Measurements from ENCODE around the gene C10orf67. TPM values are rescaled to one million over a fixed set of nuclear protein-coding genes. Genes with fewer than 3 reads are reported as not detected.
A peak's percentile ranks its signal among the peaks of the same experiment; 100 is the strongest.

Gene C10orf67
- total RNA-seq, 1 donor: not detected

DNA sequence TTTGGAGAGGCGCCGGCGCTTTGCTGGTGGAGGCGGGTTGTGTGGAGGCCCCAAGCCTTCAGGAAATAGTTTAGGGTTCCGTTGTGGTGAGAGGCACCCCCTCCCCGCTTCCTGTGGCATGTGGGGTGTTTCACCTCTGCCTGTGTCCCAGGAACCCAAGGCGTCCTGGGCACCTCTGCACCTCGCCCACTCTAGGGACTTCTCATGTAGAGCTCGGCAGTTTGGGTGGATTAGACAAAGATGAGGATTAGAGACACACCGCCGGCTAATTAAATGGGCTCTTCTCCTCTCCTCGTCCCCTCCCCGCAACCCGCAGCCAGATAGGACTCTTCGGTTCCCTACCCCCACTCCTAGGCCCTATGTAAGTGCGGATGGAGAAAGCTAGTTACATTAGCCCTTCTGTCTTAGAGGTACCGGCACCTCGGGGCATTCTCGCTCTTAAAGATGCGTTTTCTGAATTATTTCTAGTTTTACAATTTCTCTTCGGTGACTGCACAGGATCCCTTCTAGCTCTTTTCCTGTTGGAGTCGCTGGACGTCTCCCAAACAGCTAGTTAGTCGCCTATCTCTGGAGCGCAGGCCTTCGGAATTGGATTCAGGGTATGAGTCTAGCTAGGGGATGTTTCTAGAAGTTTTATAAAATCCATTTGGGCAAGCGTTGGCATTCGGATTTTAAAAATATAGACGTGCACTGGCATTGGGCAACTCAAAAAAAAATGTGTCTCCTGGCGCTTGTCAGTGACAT lies 144.7 kb downstream of the C10orf67 start:
- Histone ChIP-seq H3K27ac (ENCODE audit: low read depth, low read length) (no peak overlapping the region), H3K4me3 (ENCODE audit: insufficient read depth, low read length) (no peak overlapping the region), H2AFZ (ENCODE audit: low read length) (no peak overlapping the region), H3K36me3 (ENCODE audit: insufficient read depth, low read length) (no peaks in the 10 kb centered on the region), H3K4me2 (ENCODE audit: insufficient read depth, low read length) (no peak overlapping the region), H4K20me1 (ENCODE audit: insufficient read depth, low read length) (no peaks in the 10 kb centered on the region), H3K27me3 (ENCODE audit: insufficient read depth, low read length) (peaks cover 46% of the 10 kb centered on the region), H3K4me1 (ENCODE audit: insufficient read depth, low read length) (no peaks in the 10 kb centered on the region), H3K9me3 (ENCODE audit: low read depth, low read length) (no peaks in the 10 kb centered on the region), H3K79me2 (ENCODE audit: insufficient read depth, low read length) (no peaks in the 10 kb centered on the region)
- DNase-seq (ENCODE audit: insufficient read length, low spot score, missing footprints): peak; percentile 79
- TF ChIP-seq CTCF (IDR thresholded peaks at IDR 0.05; ENCODE audit: extremely low read depth, low read depth, low read length): no peak

DNA sequence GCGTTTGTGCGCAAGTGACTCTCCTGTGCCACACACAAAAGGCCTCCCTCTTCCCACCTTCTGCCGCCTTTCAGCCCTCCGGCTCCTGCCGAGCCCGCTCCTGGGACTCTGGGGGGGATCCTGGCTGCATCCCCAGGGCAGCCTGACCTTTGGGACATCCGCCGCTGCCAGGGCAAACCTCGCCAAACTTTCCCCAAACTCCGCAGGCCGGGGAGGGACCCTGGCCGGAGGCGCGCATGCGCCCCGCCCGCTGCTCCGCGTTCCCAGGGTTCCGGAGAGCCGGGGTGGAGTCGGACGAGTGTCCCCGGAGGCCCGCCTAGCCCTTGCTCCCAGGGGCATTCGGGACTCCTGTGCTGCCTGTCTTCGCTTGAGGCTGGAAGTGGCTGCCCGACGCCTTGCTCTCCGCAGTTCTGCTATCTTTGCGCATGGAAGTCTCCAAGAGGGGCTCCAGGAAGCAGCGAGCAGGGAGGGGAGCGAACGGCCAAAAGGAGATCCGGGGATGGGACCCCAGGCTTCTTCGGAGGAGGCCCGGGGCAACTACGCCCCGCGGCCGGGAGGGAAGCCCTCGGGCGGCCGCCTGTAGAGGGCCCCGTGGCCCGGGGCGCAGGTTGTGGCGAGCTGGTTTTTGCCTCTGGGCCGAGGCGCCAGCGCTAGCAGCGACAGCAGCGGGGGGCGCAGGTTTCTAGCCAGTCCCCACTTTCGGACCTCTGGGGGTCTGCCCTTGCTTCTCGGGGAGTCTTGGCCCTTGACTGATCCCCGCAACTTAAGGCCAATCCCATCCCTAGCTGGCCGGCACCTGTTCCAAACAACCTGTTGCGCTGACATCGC lies 145.4 kb downstream of the C10orf67 start:
- Histone ChIP-seq H2AFZ (ENCODE audit: low read length) (no peak overlapping the region), H3K27me3 (ENCODE audit: insufficient read depth, low read length) (peaks cover 54% of the 10 kb centered on the region), H3K27ac (ENCODE audit: low read depth, low read length) (no peak overlapping the region), H3K4me2 (ENCODE audit: insufficient read depth, low read length) (no peak overlapping the region), H3K4me1 (ENCODE audit: insufficient read depth, low read length) (no peaks in the 10 kb centered on the region), H3K79me2 (ENCODE audit: insufficient read depth, low read length) (no peaks in the 10 kb centered on the region), H3K4me3 (ENCODE audit: insufficient read depth, low read length) (no peak overlapping the region), H3K9me3 (ENCODE audit: low read depth, low read length) (no peaks in the 10 kb centered on the region), H4K20me1 (ENCODE audit: insufficient read depth, low read length) (no peaks in the 10 kb centered on the region), H3K36me3 (ENCODE audit: insufficient read depth, low read length) (no peaks in the 10 kb centered on the region)
- TF ChIP-seq CTCF (IDR thresholded peaks at IDR 0.05; ENCODE audit: extremely low read depth, low read depth, low read length): no peak
- peak; percentile 74 for DNase-seq (ENCODE audit: insufficient read length, low spot score, missing footprints)

DNA sequence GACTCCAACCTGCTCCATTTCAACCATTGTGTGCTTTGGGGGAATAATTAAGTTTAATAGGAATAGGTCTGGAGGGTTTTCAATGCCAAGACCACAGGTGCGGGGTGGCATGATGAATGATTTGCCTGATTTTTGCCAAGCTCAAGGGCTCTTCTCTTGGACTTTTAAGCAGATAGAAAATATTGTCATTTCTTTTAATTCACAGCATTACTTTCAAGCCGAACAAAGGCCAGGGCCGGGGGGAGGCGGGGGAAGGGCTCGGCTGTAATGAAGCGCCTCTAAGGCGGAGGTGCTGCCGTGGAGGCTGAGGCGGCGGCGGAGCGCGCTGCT lies 146.0 kb downstream of the C10orf67 start:
- Histone ChIP-seq H3K27me3 (ENCODE audit: insufficient read depth, low read length) (peaks cover 59% of the 10 kb centered on the region), H2AFZ (ENCODE audit: low read length) (no peak overlapping the region), H3K79me2 (ENCODE audit: insufficient read depth, low read length) (no peaks in the 10 kb centered on the region), H3K4me3 (ENCODE audit: insufficient read depth, low read length) (no peak overlapping the region), H3K9me3 (ENCODE audit: low read depth, low read length) (no peaks in the 10 kb centered on the region), H3K36me3 (ENCODE audit: insufficient read depth, low read length) (no peaks in the 10 kb centered on the region), H3K4me2 (ENCODE audit: insufficient read depth, low read length) (no peak overlapping the region), H4K20me1 (ENCODE audit: insufficient read depth, low read length) (no peaks in the 10 kb centered on the region), H3K4me1 (ENCODE audit: insufficient read depth, low read length) (no peaks in the 10 kb centered on the region), H3K27ac (ENCODE audit: low read depth, low read length) (no peak overlapping the region)
- TF ChIP-seq CTCF (IDR thresholded peaks at IDR 0.05; ENCODE audit: extremely low read depth, low read depth, low read length): no peak
- DNase-seq (ENCODE audit: insufficient read length, low spot score, missing footprints): peak; percentile 66

DNA sequence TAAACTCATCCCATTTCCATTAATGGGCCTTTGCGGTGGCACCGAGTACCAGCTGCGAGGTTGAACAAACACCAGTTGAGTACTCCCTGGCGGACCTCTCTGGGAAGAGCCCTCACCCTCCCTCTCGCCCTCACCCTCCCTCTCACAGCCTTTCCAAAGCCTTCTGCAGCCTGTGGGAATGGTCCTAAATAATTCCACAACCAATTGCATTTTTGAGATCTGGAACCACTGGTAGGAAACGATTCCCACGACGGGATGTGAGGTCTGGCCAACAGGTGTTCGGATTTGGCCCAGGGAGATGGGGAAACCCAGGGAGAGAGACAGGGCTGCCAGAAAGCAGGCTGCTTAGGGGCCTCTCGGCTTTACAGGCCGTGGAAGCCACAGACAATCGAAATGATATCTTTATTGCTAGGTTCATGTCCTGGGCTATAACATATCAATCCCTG lies 147.2 kb downstream of the C10orf67 start:
- H3K4me3 ChIP-seq (ENCODE audit: insufficient read depth, low read length): no peak overlapping the region
- H3K4me2 ChIP-seq (ENCODE audit: insufficient read depth, low read length): no peak overlapping the region
- DNase-seq (ENCODE audit: insufficient read length, low spot score, missing footprints): peak; percentile 77
- H3K9me3 ChIP-seq (ENCODE audit: low read depth, low read length): no peaks in the 10 kb centered on the region
- no peak overlapping the region for H3K27ac ChIP-seq (ENCODE audit: low read depth, low read length)
- no peaks in the 10 kb centered on the region for H3K79me2 ChIP-seq (ENCODE audit: insufficient read depth, low read length)
- no peaks in the 10 kb centered on the region for H3K36me3 ChIP-seq (ENCODE audit: insufficient read depth, low read length)
- no peak for TF ChIP-seq CTCF (IDR thresholded peaks at IDR 0.05; ENCODE audit: extremely low read depth, low read depth, low read length)
- H2AFZ ChIP-seq (ENCODE audit: low read length): no peak overlapping the region
- no peaks in the 10 kb centered on the region for H4K20me1 ChIP-seq (ENCODE audit: insufficient read depth, low read length)
- peaks cover 65% of the 10 kb centered on the region for H3K27me3 ChIP-seq (ENCODE audit: insufficient read depth, low read length)
- no peaks in the 10 kb centered on the region for H3K4me1 ChIP-seq (ENCODE audit: insufficient read depth, low read length)
